HEK293 (cell line): ENCODE measurements around the gene KRT38.

Experiments
- CTCF ChIA-PET: fragments of 350-600 bp; formaldehyde crosslinking; extraction: SDS; loops from one replicate; lab custom pipeline; 2021; ENCODE audit warnings: antibody characterized with exemption; lab: Yijun Ruan, JAX
- POLR2A ChIA-PET: fragments of 300-600 bp; formaldehyde crosslinking; extraction: SDS; loops from one replicate; lab custom pipeline; 2020; ENCODE audit warnings: antibody characterized with exemption, inconsistent platforms; lab: Yijun Ruan, JAX
- H3K27ac ChIP-seq: fragments of 200-500 bp; sonication (Bioruptor generic); 2 replicates; pipeline ENCODE4 v1.5.1; 2014; ENCODE audit warnings: low read depth, low read length, control low read depth, inconsistent platforms; ENCODE audit errors: extremely low read depth
- H3K36me3 ChIP-seq, 2 experiments: fragments of 200-500 bp in 1 of 2; sonication (Bioruptor generic) in 1 of 2; 1 replicate in 1 of 2; 2 replicates in 1 of 2; pipeline ENCODE4 v1.5.1; 2014 to 2017; ENCODE audit warnings: inconsistent platforms in 2 of 2, low read length in 2 of 2; ENCODE audit not compliant: control insufficient read depth in 2 of 2, insufficient read depth in 1 of 2
- H3K4me1 ChIP-seq: fragments of 200-500 bp; sonication (Bioruptor generic); 2 replicates; pipeline ENCODE4 v1.5.1; 2014; ENCODE audit warnings: mild to moderate bottlenecking, low read length, inconsistent platforms; ENCODE audit not compliant: control insufficient read depth, insufficient read depth
- H3K4me3 ChIP-seq: 2 replicates; pipeline ENCODE4 v1.5.1; 2011; ENCODE audit warnings: low read depth, mild to moderate bottlenecking, control low read depth, low read length, moderate library complexity
- H3K9me3 ChIP-seq: fragments of 200-500 bp; sonication (Bioruptor generic); 2 replicates; pipeline ENCODE4 v1.5.1; 2014; ENCODE audit warnings: low read depth, low read length, inconsistent platforms; ENCODE audit not compliant: control insufficient read depth, insufficient read depth
- BCL11B ChIP-seq: fragments of 450-650 bp; formaldehyde crosslinking; IDR thresholded peaks from 2 replicates; pipeline ENCODE4 v1.5.1; 2016; ENCODE audit warnings: low read depth, missing biosample characterization, missing genetic modification characterization
- FEZF1 ChIP-seq: fragments of 450-650 bp; formaldehyde crosslinking; IDR thresholded peaks from 2 replicates; pipeline ENCODE4 v1.5.1; 2016; ENCODE audit warnings: missing biosample characterization, missing genetic modification characterization
- GLIS2 ChIP-seq: fragments of 450-650 bp; formaldehyde crosslinking; IDR thresholded peaks from 2 replicates; pipeline ENCODE4 v1.5.1; 2016; ENCODE audit warnings: missing biosample characterization, missing genetic modification characterization
- HOXA7 ChIP-seq: sonication (generic); formaldehyde crosslinking; IDR thresholded peaks from 2 replicates; pipeline ENCODE4 v1.8.1; 2022; ENCODE audit warnings: missing genetic modification reagents, borderline replicate concordance
- KLF10 ChIP-seq: fragments of 450-650 bp; IDR thresholded peaks from 2 replicates; pipeline ENCODE4 v1.5.1; 2018; ENCODE audit warnings: missing biosample characterization, mild to moderate bottlenecking, missing genetic modification characterization
- MZF1 ChIP-seq: fragments of 450-650 bp; formaldehyde crosslinking; IDR thresholded peaks from 2 replicates; pipeline ENCODE4 v1.5.1; 2017; ENCODE audit warnings: missing biosample characterization, missing genetic modification characterization, borderline replicate concordance
- ZFP3 ChIP-seq: fragments of 450-650 bp; formaldehyde crosslinking; IDR thresholded peaks from 2 replicates; pipeline ENCODE4 v1.5.1; 2016; ENCODE audit warnings: low read depth, missing biosample characterization, missing genetic modification characterization
- ZFP41 ChIP-seq: fragments of 450-650 bp; formaldehyde crosslinking; IDR thresholded peaks from 2 replicates; pipeline ENCODE4 v1.5.1; 2016; ENCODE audit warnings: missing biosample characterization, missing genetic modification characterization, borderline replicate concordance
- ZNF169 ChIP-seq: fragments of 450-650 bp; formaldehyde crosslinking; IDR thresholded peaks from 2 replicates; pipeline ENCODE4 v1.5.1; 2016; ENCODE audit warnings: missing biosample characterization, missing genetic modification characterization
- ZNF202 ChIP-seq: fragments of 450-650 bp; formaldehyde crosslinking; IDR thresholded peaks from 2 replicates; pipeline ENCODE4 v1.5.1; 2016; ENCODE audit warnings: missing biosample characterization, missing genetic modification characterization, borderline replicate concordance
- ZNF223 ChIP-seq: fragments of 450-650 bp; formaldehyde crosslinking; IDR thresholded peaks from 2 replicates; pipeline ENCODE4 v1.5.1; 2016; ENCODE audit warnings: missing biosample characterization, missing genetic modification characterization
- ZNF23 ChIP-seq: fragments of 450-650 bp; formaldehyde crosslinking; IDR thresholded peaks from 2 replicates; pipeline ENCODE4 v1.5.1; 2016; ENCODE audit warnings: missing biosample characterization, missing genetic modification characterization, borderline replicate concordance
- ZNF248 ChIP-seq: fragments of 450-650 bp; formaldehyde crosslinking; IDR thresholded peaks from 2 replicates; pipeline ENCODE4 v1.5.1; 2017; ENCODE audit warnings: missing biosample characterization, missing genetic modification characterization
- ZNF274 ChIP-seq, 2 experiments: fragments of 200-500 bp in 1 of 2; fragments of 450-650 bp in 1 of 2; sonication (Bioruptor generic) in 1 of 2; formaldehyde crosslinking in 1 of 2; IDR thresholded peaks; 2 replicates each; pipeline versions ENCODE4 v1.5.1 to v1.6.1; 2014 to 2016; ENCODE audit warnings: borderline replicate concordance in 1 of 2, inconsistent platforms in 1 of 2, low read length in 1 of 2, missing biosample characterization in 1 of 2, missing genetic modification characterization in 1 of 2
- ZNF350 ChIP-seq: fragments of 450-650 bp; formaldehyde crosslinking; IDR thresholded peaks from 2 replicates; pipeline ENCODE4 v1.5.0; 2017; ENCODE audit warnings: missing biosample characterization, mild to moderate bottlenecking, missing genetic modification characterization
- ZNF366 ChIP-seq: fragments of 450-650 bp; formaldehyde crosslinking; conservative IDR thresholded peaks from 2 replicates; pipeline ENCODE4 v1.5.1; 2016; ENCODE audit warnings: missing biosample characterization, missing genetic modification characterization
- ZNF473 ChIP-seq: fragments of 450-650 bp; formaldehyde crosslinking; IDR thresholded peaks from 2 replicates; pipeline ENCODE4 v1.5.1; 2017; ENCODE audit warnings: missing biosample characterization, missing genetic modification characterization
- ZNF558 ChIP-seq: fragments of 450-650 bp; formaldehyde crosslinking; IDR thresholded peaks from 2 replicates; pipeline ENCODE4 v1.5.1; 2016; ENCODE audit warnings: missing biosample characterization, missing genetic modification characterization
- ZNF560 ChIP-seq: fragments of 450-650 bp; formaldehyde crosslinking; IDR thresholded peaks from 2 replicates; pipeline ENCODE4 v1.5.1; 2017; ENCODE audit warnings: missing biosample characterization, missing genetic modification characterization, borderline replicate concordance
- ZNF571 ChIP-seq: fragments of 450-650 bp; formaldehyde crosslinking; IDR thresholded peaks from 2 replicates; pipeline ENCODE4 v1.5.0; 2017; ENCODE audit warnings: missing biosample characterization, missing genetic modification characterization
- ZNF677 ChIP-seq: fragments of 450-650 bp; IDR thresholded peaks from 2 replicates; pipeline ENCODE4 v1.5.0; 2018; ENCODE audit warnings: missing biosample characterization, mild to moderate bottlenecking, missing genetic modification characterization, moderate library complexity
- ZNF76 ChIP-seq: fragments of 450-650 bp; formaldehyde crosslinking; IDR thresholded peaks from 2 replicates; pipeline ENCODE4; 2016; ENCODE audit warnings: low read depth, missing biosample characterization, missing genetic modification characterization, borderline replicate concordance
- TF ChIP-seq, protein P1 (sequence below): fragments of 450-650 bp; formaldehyde crosslinking; IDR thresholded peaks from 2 replicates; pipeline ENCODE4 v1.5.1; 2017; ENCODE audit warnings: missing biosample characterization, missing genetic modification characterization
- TF ChIP-seq, protein P2 (sequence below): fragments of 450-650 bp; formaldehyde crosslinking; IDR thresholded peaks from 2 replicates; pipeline ENCODE4 v1.5.1; 2016; ENCODE audit warnings: missing biosample characterization, missing genetic modification characterization, low read depth
- TF ChIP-seq, protein P3 (sequence below): fragments of 450-650 bp; formaldehyde crosslinking; IDR thresholded peaks from 2 replicates; pipeline ENCODE4 v1.5.1; 2017; ENCODE audit warnings: missing biosample characterization, mild to moderate bottlenecking, missing genetic modification characterization, moderate library complexity
- TF ChIP-seq, protein P4 (sequence below): fragments of 450-650 bp; formaldehyde crosslinking; IDR thresholded peaks from 2 replicates; pipeline ENCODE4 v1.5.1; 2016; ENCODE audit warnings: missing biosample characterization, missing genetic modification characterization
- TF ChIP-seq, protein P5 (sequence below): fragments of 450-650 bp; formaldehyde crosslinking; IDR thresholded peaks from 2 replicates; pipeline ENCODE4 v1.5.1; 2016; ENCODE audit warnings: missing biosample characterization, missing genetic modification characterization

The KRT38 gene

DNA sequence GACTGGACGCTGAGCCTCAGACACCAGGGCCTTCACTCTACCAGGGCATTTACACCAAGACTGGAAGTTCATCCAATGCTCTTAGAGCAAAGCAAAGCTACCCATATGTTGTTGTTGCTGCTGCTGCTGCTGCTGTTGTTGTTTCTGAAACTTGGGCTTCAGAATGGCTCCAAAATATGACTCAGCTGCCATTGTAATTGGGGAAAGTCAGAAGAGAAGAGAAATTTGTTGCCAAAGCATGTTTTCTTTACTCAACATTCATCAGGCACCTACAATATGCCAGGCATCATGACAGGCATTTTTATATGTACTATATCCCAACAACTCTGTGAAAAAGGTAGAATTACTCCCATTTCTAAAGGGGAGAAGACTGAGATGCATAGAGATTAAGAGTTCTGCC lies 14.5 kb upstream of the KRT38 start:
- ChIA-PET CTCF (no interaction called here), POLR2A (no interaction called here)
- H3K9me3 ChIP-seq = no peaks in the 10 kb centered on the region
- H3K27ac ChIP-seq = no peak overlapping the region
- no peak overlapping the region for H3K4me3 ChIP-seq
- TF ChIP-seq, protein P1, sequence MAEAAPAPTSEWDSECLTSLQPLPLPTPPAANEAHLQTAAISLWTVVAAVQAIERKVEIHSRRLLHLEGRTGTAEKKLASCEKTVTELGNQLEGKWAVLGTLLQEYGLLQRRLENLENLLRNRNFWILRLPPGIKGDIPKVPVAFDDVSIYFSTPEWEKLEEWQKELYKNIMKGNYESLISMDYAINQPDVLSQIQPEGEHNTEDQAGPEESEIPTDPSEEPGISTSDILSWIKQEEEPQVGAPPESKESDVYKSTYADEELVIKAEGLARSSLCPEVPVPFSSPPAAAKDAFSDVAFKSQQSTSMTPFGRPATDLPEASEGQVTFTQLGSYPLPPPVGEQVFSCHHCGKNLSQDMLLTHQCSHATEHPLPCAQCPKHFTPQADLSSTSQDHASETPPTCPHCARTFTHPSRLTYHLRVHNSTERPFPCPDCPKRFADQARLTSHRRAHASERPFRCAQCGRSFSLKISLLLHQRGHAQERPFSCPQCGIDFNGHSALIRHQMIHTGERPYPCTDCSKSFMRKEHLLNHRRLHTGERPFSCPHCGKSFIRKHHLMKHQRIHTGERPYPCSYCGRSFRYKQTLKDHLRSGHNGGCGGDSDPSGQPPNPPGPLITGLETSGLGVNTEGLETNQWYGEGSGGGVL = no peak
- TF ChIP-seq ZNF350 (tag by site-specific recombination) (no peak), ZNF558 (tag by site-specific recombination) (no peak), ZNF560 (tag by site-specific recombination) (no peak), ZNF223 (tag by site-specific recombination) (no peak), ZNF23 (tag by site-specific recombination) (no peak), GLIS2 (tag by site-specific recombination) (no peak), ZNF169 (tag by site-specific recombination) (no peak), HOXA7 (CRISPR knock-in tag) (no peak), ZNF677 (no peak), FEZF1 (tag by site-specific recombination) (no peak), ZNF366 (tag by site-specific recombination) (no peak)
- TF ChIP-seq, protein P2, sequence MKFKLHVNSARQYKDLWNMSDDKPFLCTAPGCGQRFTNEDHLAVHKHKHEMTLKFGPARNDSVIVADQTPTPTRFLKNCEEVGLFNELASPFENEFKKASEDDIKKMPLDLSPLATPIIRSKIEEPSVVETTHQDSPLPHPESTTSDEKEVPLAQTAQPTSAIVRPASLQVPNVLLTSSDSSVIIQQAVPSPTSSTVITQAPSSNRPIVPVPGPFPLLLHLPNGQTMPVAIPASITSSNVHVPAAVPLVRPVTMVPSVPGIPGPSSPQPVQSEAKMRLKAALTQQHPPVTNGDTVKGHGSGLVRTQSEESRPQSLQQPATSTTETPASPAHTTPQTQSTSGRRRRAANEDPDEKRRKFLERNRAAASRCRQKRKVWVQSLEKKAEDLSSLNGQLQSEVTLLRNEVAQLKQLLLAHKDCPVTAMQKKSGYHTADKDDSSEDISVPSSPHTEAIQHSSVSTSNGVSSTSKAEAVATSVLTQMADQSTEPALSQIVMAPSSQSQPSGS (tag by site-specific recombination) = no peak
- TF ChIP-seq, protein P3, sequence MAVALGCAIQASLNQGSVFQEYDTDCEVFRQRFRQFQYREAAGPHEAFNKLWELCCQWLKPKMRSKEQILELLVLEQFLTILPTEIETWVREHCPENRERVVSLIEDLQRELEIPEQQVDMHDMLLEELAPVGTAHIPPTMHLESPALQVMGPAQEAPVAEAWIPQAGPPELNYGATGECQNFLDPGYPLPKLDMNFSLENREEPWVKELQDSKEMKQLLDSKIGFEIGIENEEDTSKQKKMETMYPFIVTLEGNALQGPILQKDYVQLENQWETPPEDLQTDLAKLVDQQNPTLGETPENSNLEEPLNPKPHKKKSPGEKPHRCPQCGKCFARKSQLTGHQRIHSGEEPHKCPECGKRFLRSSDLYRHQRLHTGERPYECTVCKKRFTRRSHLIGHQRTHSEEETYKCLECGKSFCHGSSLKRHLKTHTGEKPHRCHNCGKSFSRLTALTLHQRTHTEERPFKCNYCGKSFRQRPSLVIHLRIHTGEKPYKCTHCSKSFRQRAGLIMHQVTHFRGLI (tag by site-specific recombination) = no peak
- TF ChIP-seq, protein P4, sequence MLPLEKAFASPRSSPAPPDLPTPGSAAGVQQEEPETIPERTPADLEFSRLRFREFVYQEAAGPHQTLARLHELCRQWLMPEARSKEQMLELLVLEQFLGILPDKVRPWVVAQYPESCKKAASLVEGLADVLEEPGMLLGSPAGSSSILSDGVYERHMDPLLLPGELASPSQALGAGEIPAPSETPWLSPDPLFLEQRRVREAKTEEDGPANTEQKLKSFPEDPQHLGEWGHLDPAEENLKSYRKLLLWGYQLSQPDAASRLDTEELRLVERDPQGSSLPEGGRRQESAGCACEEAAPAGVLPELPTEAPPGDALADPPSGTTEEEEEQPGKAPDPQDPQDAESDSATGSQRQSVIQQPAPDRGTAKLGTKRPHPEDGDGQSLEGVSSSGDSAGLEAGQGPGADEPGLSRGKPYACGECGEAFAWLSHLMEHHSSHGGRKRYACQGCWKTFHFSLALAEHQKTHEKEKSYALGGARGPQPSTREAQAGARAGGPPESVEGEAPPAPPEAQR = no peak
- H3K4me1 ChIP-seq = no peaks in the 10 kb centered on the region
- no peaks in the 10 kb centered on the region for H3K36me3 ChIP-seq

DNA sequence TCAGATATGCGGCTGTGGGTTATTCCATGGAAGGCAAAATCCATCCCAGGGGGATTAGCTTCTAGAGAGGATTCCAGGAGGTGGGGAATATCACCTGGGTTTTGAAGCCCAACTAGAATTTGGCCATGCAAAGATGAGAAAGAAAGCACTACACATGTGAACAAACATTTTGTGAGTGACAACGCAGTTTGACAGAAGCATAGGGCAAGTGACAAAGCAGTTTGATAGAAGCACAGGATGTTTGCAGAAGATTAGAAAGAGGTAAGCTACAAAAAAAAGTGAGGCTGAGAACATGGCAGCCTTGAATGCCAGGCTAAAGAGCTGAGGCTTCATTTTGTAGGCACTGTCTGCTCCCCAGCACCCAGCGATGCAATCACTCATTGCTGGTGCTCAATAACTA lies 12.3 kb upstream of the KRT38 start:
- Histone ChIP-seq H3K4me3 (no peak overlapping the region), H3K9me3 (no peaks in the 10 kb centered on the region), H3K27ac (no peak overlapping the region), H3K36me3 (no peaks in the 10 kb centered on the region), H3K4me1 (no peaks in the 10 kb centered on the region)
- ChIA-PET POLR2A (no interaction called here), CTCF (interaction anchor here (0.9 to 2.2 kb wide), 2 partner anchors 97 to 210 kb away, joined by 3 to 7 read pairs; no protein-coding TSS in a partner anchor)
- TF ChIP-seq, protein P5, sequence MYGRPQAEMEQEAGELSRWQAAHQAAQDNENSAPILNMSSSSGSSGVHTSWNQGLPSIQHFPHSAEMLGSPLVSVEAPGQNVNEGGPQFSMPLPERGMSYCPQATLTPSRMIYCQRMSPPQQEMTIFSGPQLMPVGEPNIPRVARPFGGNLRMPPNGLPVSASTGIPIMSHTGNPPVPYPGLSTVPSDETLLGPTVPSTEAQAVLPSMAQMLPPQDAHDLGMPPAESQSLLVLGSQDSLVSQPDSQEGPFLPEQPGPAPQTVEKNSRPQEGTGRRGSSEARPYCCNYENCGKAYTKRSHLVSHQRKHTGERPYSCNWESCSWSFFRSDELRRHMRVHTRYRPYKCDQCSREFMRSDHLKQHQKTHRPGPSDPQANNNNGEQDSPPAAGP (tag by site-specific recombination) = no peak
- TF ChIP-seq, protein P1 = no peak
- TF ChIP-seq ZNF202 (tag by site-specific recombination) (no peak), KLF10 (tag by site-specific recombination) (no peak), HOXA7 (CRISPR knock-in tag) (no peak), ZNF248 (no peak), MZF1 (no peak), ZNF571 (tag by site-specific recombination) (no peak), ZFP3 (tag by site-specific recombination) (no peak), ZNF473 (tag by site-specific recombination) (no peak), ZNF274 (IDR thresholded peaks at IDR 0.05; ENCODE audit: low read length) (no peak), ZNF274 (tag by site-specific recombination; IDR thresholded peaks at IDR 0.05; ENCODE audit: borderline replicate concordance) (no peak), ZFP41 (tag by site-specific recombination) (no peak), BCL11B (tag by site-specific recombination) (no peak), ZNF76 (no peak)
